NCI-H510A treated with DMSO at 0.1 percent for 48 hours (cell line): Measurements from ENCODE around the gene SCAP.
"Not testable (repeated sequence)": the region's sequence is repeated elsewhere in the genome, so short reads cannot be mapped to it uniquely, and the experiment has no call there.

ENCODE experiments used
- DNase-seq: peaks from one replicate; lab custom pipeline; 2025; lab: John Stamatoyannopoulos, UW

The SCAP gene

GRCh38 chr3:47480267-47480666 lies 4.5 kb upstream of the SCAP start:
- not testable (repeated sequence) for DNase-seq

DNA sequence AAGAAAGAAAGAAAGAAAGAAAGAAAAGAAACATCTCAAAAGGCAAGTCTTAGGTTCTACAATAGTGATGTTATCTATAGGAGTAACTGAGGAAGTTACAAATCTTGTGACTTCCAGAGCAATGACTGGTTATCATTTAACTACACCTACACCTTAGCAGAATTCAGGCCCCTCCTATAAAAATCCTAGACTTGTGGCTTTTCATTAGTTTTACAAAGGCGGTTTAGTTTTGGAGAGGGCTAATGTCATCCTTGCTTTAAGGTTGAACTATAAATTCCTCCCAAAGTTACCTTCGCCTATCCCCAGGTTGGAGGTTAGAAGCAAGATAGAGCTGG lies 4.1 kb upstream of the SCAP start:
- no peak for DNase-seq

DNA sequence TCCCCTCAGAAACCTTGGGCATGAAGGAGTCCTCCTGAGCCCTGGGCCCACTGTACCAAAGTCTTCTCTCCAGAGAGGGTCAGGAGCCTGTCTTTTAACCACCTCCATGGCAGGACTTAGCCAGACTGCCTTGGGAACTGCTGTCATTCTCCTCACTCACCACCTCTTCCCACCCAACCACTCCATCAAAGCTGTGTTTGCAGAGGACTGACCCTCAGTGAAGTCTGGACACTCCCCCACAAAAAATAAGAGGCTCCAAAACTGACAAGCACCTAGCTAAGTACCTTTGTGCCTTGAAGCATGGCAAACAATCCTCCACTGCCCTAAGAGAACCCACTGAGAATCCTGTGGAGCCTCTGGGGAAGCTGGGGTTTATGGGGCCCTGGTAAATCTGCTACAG lies 2.3 kb upstream of the SCAP start:
- DNase-seq = no peak

DNA sequence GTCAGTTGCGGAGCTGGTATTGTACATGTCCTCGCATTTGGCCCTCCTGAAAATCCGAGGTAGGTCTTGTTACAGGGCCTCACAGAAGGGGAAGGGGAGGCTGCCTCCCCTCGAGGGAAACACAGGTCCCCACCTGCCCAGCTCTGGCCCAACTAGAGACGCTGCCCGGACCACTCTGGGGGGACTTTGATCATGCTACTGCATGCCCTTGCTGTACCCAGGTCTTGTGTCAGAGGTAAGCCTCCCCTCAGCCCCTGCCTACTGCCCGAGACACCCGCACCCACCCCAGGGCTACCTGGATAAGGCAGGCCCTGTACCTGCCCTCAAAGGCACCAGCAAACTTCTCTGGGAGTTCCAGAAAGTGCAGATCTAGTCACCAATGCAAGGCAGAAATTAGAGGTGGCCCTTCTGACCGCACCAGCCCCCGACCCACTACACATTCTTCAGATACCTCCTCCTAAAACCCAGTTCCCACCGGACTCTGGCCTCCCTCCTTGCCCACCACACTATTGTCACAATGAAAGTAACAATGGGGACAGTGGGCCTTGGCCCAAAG lies 981 bp upstream of the SCAP start:
- DNase-seq = no peak

DNA sequence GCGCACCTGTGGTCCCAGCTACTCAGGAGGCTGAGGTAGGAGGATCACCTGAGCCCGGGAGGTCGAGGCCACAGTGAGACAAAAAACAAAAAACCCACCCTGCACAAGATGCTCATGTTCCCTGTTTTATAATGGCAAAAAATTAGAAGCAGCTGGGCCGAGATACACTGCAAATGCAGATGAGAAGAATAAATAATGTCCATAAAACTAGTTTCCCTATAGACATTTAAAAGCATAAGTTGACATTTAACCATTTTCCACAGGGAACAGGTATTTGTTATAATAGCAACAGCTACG lies 537 bp upstream of the SCAP start:
- DNase-seq = no peak

DNA sequence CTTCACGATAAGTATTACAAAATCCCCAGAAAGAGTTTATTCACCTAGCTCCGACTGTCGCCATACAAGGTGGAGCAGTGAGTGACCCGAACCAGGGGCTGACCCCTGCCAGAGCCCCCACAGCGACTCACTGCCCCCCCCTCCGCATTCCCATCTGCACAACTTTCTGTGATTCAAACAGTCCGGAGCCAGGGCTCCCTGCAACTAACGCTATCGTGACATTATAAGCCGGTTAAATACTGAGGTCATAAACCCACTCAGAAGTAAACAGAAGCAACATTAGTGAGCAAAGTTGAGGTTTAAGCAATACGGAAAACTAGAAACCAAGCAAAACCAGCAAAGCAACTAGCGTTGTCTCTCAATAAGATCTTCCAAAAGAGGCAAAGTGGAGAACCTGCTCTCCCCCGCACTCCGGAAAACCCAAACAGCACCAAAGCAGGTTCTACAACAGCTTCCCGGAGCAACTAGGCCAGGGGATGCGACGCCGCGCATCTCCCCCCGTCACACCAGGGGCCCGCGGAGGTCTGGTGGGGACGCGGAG lies 642 bp downstream of the SCAP start:
- no peak for DNase-seq

GRCh38 chr3:47473391-47473790 lies 2.4 kb downstream of the SCAP start:
- no peak for DNase-seq

DNA sequence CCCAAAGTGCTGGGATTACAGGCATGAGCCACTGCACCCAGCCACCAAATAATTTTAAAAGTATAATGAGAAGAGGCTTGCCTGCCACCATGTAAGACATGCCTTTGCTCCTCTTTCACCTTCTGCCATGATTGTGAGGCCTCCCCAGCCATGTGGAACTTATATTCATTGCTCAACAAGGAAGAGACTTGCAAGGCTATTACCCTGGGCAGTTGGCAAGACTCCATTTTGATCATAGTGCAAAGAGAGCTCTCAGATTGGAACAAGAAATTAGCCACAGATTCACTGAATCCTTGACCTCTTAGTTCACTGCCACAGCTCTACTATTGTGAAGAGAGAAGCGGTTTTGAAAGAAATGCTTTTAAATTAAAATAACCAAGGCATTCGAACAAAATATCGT lies 6.1 kb downstream of the SCAP start:
- DNase-seq = no peak

DNA sequence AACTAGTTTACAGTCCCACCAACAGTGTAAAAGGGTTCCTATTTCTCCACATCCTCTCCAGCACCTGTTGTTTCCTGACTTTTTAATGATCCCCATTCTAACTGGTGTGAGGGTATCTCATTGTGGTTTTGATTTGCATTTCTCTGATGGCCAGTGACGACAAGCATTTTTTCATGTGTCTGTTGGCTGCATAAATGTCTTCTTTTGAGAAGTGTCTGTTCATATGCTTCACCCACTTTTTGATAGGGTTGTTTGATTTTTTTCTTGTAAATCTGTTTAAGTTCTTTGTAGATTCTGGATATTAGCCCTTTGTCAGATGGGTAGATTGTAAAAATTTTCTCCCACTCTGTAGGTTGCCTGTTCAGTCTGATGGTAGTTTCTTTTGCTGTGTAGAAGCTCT lies 7.4 kb downstream of the SCAP start:
- not testable (repeated sequence) for DNase-seq

DNA sequence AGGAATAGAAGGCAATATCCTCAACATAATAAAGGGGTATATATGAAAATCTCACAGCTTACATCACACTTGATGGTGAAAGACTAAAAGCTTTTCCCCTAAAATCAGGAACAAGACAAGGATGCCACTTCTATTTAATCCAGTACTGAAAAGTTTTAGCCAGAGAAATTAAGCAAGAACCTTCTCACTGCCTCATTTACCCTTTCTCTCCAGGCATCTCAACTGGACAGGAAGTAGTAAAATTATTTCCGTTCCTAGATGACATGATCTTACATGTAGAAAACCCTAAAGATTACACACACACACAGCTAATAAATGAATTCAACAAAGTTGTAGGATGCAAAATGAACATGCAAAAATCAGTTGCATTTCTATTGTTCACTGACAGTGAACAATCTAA lies 11.2 kb downstream of the SCAP start:
- DNase-seq = no peak

DNA sequence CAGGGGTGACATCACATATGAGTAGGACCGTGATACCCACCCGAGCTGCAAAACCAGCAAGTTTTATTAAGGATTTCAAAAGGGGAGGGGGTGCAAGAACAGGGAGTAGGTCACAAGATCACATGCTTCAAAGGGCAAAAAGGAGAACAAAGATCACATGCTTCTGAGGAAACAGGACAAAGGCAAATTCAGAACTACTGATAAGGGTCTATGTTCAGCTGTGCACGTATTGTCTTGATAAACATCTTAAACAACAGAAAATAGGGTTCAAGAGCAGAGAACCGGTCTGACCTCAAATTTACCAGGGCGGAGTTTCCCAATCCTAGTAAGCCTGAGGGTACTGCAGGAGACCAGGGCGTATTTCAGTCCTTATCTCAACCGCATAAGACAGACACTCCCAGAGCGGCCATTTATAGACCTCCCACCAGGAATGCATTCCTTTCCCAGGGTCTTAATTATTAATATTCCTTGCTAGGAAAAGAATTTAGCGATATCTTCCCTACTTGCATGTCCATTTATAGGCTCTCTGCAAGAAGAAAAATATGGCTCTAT lies 16.1 kb downstream of the SCAP start:
- DNase-seq = not testable (repeated sequence)

- DNase-seq = no peak
These were observed 18.8 kb downstream of the SCAP start for GRCh38 chr3:47456984-47457383.

- DNase-seq = no peak
These were observed 19.8 kb downstream of the SCAP start for GRCh38 chr3:47455806-47456452.

- no peak for DNase-seq
These were observed 23.1 kb downstream of the SCAP start for GRCh38 chr3:47452453-47453215.

GRCh38 chr3:47444103-47444502 lies 31.6 kb downstream of the SCAP start:
- DNase-seq = no peak

DNA sequence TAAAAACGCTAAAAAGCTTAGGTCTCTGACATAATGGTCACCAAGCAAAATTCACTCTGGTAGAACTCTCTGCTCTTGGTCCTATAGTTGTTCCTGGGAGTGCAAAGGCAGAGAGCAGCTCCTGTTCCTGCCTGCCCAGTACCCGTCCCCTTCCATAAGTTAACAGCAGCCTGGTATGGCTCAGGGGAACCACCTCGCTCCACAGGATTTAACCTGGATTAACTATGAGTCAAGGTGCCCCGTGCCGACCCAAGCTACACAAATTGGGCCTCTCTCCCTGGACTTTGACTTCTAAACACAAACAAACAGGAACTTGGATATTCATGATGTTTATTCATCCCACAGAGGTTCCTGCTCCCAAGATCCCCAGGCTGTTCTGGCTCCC lies 32.1 kb downstream of the SCAP start:
- DNase-seq = no peak

GRCh38 chr3:47441796-47442551 lies 33.8 kb downstream of the SCAP start:
- DNase-seq = no peak

DNA sequence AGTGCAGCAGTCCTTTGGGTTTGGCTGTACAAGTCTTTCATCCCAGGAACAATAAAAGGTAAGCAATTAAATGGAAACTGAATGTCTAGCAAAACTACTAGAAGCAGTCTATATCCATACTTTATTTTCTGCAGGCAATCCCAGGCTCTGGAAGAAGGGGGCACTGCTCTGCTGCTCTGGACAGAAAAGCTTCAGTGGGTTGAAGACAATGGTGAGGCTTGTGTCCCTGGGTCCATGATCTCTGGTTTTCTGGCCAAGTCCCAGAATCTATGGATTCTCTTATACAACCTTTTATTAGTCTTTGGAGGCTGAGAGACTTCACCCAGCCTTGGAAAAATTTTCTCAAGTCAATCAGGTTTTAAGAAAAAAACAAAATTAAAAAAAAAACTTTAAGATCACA lies 35.6 kb downstream of the SCAP start:
- DNase-seq = no peak

DNA sequence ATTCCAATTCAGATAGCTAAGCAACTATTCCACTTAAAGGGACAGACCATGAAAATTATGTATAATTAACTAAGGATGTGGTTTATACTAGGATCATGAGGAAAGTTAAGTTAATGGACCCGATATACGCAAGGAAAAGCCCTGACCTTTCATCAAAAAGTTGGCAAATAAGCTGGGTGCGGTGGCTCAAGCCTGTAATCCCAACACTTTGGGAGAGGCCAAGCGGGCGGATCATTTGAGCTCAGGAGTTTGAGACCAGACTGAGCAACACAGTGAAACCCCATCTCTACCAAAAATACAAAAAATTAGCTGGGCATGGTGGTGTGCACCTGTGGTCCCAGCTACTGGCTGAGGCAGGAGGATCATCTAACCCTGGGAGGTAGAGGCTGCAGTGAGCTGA lies 39.6 kb downstream of the SCAP start:
- DNase-seq = no peak

- DNase-seq = no peak
These were observed 40.9 kb downstream of the SCAP start for GRCh38 chr3:47434849-47435248.

- no peak for DNase-seq
These were observed 41.9 kb downstream of the SCAP start for GRCh38 chr3:47433796-47434195.

- no peak for DNase-seq
These were observed 43.1 kb downstream of the SCAP start for GRCh38 chr3:47432673-47433072.

DNA sequence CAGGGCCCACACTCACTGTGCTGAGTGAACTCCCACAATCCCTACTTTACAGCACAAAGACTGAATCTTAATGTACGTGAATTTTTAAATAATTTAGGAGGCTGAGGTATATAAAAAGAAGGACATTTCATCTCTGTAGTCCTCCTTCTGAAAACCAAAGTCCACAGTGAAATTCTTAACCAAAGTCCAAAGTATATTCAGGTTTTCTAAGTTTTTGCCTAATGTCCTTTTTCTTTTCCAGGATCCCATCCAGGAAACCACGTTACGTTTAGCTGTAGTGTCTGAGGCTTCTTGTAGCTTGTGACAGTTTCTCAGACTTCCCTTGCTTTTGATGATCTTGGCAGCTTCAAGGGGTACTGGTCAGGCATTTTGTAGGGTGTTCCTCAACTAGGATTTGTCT lies 44.5 kb downstream of the SCAP start:
- DNase-seq = no peak
